ENCODE results near the gene CSTF3.
"Not testable (repeated sequence)": the region's sequence is repeated elsewhere in the genome, so short reads cannot be mapped to it uniquely, and the experiment has no call there.

Gene CSTF3

DNA sequence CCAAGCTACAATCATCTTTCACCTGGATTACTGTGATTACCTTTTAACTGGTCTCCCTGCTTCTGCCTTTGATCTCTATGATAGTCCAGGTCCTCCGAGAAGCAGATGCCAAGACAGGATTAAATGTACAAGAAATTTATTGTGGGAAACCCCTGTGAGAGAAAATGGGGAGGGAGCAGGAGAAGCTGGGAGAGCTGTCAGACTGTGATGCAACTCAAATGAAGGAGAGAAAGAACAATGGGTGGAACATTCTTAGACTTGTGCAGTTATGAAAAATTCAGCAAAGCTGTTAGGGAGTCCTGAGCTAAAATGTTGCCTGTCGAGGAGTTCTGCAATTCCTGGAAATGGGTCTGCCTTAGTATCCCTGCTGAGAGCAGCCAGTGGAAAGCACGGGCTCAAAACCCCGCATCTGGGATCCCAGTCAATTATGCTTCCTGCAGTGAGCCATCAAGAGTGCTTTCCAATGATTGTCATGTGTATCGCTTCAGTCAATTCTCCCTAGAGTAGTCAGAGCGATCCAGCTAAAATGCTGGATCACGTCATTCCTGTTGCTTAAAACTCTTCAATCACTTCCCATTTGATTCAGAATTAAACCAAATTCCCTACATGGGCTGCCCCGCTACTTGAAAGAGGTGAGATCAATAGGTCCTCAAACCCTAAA is 16.5 kb upstream of the CSTF3 start:
- DNase-seq (ENCODE audit: low read depth): no peak
- no peak for TF ChIP-seq CTCF (conservative IDR thresholded peaks at IDR 0.05; ENCODE audit: low read depth, low read length)
- no peak overlapping the region for H3K4me3 ChIP-seq (ENCODE audit: low read depth, low read length)

DNA sequence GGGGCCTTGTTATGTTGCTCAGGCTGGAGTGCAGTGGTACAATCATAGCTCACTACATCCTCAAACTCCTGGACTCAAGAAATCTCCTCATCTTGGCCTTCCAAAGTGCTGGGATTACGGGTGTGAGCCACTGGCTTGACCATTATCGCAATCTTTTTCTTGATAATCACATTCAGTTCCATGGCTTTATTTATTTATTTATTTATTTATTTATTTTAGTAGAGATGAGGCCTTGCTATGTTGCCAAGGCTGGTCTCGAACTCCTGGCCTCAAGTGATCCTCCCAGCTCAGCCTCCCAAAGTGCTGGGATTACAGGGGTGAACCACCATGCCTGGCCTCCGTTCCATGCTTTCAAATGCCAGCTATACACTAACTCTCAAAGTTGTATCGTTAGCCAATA is 15.5 kb upstream of the CSTF3 start:
- H3K4me3 ChIP-seq (ENCODE audit: low read depth, low read length); DNase-seq (ENCODE audit: low read depth): not testable (repeated sequence)

- TF ChIP-seq CTCF (conservative IDR thresholded peaks at IDR 0.05; ENCODE audit: low read depth, low read length): no peak
- no peak overlapping the region for H3K4me3 ChIP-seq (ENCODE audit: low read depth, low read length)
- peak; percentile 69 for DNase-seq (ENCODE audit: low read depth)
Measured at GRCh38 chr11:33172996-33173395, 11.7 kb upstream of the CSTF3 start.

GRCh38 chr11:33172345-33172744 is 11.1 kb upstream of the CSTF3 start:
- no peak for DNase-seq (ENCODE audit: low read depth)
- TF ChIP-seq CTCF (conservative IDR thresholded peaks at IDR 0.05; ENCODE audit: low read depth, low read length): no peak
- no peak overlapping the region for H3K4me3 ChIP-seq (ENCODE audit: low read depth, low read length)

DNA sequence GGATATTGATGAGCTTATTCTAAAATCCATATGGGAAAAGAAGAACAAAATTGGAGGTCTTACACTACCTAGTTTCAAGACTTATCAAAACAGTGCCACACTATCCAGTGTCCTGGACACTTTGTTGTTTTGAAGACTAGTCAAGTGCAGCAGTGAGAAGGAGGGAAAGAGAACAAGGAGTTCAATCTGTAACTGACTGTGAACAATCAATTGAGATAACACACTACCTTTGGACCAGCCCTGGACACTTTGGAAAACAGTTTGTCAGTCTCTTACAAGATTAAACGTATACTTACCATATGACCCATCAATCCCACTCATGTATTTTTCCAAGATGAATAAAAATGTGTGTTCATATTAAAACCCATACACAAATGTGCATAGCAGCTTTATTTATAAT is 10.0 kb upstream of the CSTF3 start:
- no peak for TF ChIP-seq CTCF (conservative IDR thresholded peaks at IDR 0.05; ENCODE audit: low read depth, low read length)
- H3K4me3 ChIP-seq (ENCODE audit: low read depth, low read length): no peak overlapping the region
- no peak for DNase-seq (ENCODE audit: low read depth)

GRCh38 chr11:33168709-33169200 is 7.5 kb upstream of the CSTF3 start:
- no peak for TF ChIP-seq CTCF (conservative IDR thresholded peaks at IDR 0.05; ENCODE audit: low read depth, low read length)
- no peak overlapping the region for H3K4me3 ChIP-seq (ENCODE audit: low read depth, low read length)
- DNase-seq (ENCODE audit: low read depth): peak; percentile 45

GRCh38 chr11:33162831-33163230 is 1.6 kb upstream of the CSTF3 start:
- H3K4me3 ChIP-seq (ENCODE audit: low read depth, low read length): no peak overlapping the region
- no peak for DNase-seq (ENCODE audit: low read depth)
- no peak for TF ChIP-seq CTCF (conservative IDR thresholded peaks at IDR 0.05; ENCODE audit: low read depth, low read length)
